Measurements from ENCODE around the gene CTNNBL1.
A peak's percentile ranks its signal among the peaks of the same experiment; 100 is the strongest.
"Not testable (repeated sequence)": the region's sequence is repeated elsewhere in the genome, so short reads cannot be mapped to it uniquely, and the experiment has no call there.

The CTNNBL1 gene, protein sequence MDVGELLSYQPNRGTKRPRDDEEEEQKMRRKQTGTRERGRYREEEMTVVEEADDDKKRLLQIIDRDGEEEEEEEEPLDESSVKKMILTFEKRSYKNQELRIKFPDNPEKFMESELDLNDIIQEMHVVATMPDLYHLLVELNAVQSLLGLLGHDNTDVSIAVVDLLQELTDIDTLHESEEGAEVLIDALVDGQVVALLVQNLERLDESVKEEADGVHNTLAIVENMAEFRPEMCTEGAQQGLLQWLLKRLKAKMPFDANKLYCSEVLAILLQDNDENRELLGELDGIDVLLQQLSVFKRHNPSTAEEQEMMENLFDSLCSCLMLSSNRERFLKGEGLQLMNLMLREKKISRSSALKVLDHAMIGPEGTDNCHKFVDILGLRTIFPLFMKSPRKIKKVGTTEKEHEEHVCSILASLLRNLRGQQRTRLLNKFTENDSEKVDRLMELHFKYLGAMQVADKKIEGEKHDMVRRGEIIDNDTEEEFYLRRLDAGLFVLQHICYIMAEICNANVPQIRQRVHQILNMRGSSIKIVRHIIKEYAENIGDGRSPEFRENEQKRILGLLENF

DNA sequence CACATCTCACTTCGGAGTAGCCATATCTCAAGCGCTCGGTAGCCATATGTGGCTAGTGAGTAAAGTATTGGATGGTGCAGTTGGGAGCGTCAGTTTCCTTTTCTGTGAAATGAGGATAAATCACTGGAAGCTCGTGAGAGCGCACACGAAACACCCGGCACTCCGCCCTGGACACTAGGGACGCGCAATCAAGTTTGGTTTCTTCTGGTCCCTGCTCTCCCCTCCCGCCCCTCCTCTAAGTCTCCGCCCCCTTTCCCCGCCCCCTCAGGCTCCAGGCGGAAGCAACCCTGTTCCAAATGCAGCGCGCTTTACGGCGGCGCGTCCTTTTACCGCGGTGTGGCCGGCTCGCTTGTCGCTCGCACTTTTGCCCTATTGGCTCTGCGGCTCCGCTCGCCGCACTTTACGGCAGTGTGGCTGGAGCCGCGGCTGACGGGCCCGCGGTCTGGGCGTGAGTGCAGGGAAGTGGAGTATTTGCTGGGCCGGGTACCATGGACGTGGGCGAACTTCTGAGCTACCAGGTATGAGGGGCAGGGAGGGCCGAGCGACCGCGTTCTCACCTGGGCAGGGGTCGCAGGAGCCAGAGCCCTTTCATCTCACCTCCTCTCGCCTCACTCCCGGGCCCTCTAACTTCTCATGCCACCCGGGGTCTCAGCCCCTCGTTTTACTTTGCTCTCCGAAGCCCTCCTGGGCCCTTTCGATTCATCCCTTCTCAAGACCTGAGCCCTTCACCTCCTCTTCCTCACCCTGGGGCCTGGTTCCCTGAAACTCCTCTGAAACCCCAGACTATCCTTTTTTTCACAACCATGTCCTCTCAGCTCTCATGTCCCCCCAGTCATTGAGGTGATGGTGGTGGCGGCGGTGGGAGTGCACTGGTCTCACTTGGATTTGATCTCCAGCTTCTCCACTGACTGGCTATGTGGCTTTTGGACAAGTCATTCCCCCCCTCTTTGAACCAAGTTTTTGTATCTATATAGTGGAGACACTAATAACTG, at the start of gene CTNNBL1:
CTNNBL1 (plus strand) TSS at position 396 of the 992 bp plus-strand sequence; CDS start at position 489, 93 bp downstream.
- DNase-seq: peak; percentile 98

DNA sequence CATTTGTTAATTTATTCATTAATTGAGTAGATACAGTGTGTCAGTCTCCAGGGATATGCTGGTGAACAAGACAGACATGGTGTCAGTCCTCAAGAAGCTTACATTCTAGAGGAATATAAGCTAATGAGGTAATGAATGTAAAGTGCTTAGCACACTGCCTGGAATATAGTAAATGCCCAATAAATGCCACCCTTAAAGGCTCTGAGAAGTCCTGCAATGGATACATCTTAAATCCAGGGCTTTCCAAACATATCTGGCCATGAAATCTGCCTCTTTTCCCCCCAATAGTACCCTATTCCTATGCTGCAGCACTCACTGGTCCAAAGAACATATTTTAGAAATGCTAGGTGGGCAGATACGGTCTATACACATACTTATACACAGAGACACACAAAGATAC, 49.2 kb upstream of the CTNNBL1 start:
- no peak for DNase-seq

DNA sequence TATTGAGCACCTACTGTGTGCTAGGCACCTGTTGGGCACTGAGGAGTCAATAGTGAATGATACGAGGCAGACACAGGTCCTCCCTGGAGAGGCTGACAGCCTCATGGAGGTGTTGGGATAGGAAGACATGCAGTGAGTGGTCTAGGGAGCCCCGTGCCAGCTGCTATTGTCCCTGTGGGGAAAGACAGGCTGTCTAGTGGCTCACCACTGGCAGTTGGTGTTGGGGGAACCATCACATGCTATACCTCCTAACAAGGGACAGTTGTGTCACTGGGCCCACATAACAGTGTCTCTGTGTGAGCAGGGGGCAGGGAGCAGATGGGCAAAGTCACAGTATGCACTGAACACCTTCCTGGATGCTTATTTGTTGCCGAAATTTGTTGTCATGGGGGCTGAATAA, 45.9 kb upstream of the CTNNBL1 start:
- DNase-seq: no peak

DNA sequence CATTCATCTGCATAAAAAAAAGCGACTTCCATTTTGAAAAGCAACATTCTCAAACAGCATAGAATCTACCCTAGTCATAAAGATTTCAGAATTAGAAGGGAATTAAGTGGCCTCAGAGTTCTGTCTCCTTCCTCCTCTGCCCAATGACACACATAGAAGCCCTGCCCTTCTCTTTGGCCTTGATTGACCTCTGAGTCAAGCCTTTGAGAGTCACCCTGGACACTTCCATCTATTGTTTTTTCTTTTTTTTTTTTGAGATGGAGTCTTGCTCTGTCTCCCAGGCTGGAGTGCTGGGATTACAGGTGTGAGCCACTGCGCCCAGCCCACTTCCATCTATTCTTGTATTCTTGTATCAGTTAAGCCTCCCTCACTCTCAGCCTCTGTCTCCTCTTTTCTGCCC, 44.8 kb upstream of the CTNNBL1 start:
- DNase-seq: no peak

DNA sequence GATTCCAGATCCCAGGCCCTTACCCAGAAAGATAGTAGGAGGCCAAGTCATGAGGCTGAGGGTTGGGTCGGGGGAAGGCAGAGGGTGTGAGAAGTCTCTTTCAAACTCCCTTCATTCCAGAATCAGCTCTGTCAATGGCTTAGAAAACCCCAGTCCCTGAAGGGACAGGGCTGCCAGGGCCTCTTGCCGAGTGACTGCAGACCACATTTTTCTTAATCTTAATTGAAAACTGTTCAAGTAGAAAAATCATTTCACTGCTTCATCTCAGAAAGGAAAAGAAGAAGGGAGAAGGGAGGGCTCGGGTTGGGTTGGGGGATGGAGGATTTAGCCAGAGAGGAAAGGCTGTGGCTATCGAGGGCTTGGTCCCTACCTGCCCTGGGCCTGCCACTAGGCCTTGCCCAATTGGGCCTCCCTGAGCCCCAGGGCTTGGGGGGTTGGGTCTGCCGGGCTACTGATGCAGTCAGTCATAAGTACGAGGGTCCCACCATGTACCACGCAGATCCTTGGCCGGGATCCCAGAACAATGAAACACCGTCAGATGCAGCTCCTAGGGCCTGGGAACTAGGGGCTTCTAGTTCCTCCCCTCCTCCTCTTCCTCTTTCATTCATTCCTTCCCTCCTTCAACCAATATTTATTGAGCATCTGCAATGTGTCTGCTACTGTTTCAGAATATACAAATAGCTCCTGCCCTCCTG, 44.0 kb upstream of the CTNNBL1 start:
- DNase-seq: no peak

DNA sequence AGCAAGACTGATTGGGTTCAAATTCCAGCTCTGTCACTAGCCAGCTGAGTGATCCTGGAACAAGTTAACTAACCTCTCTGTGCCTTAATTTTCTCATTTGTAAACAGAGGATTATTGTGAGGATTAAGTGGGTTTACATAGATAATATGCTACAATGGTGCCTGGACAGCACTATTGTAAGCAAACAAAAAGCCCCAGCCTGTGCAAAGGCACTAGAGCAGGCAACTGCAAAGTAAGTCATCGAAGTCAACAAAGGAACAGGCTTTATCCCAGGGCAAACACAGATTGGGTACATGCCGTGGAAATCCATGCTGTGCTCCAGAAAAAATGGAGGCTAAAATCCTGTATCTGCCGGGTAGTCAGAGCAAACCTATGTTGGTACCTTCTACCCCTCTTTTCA, 43.2 kb upstream of the CTNNBL1 start:
- no peak for DNase-seq

DNA sequence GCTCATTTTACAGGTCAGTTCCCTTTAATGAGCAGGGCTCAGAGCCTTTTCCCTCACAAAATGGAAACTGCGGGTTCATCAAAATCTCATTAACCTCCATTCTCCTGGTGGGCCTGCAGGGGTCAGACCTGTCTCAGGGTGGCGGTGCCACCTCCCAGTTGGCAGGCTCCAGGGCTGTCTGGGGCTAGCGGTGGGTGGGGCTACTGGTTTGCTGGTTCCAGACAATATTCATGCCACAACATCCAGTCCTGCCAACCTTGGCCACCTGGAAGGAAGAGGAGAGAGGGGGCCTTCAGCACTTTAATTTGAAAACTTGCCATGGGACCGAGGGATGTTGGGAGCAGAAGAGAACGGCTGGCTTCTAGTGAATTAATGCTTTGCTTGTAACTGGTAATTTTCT, 41.9 kb upstream of the CTNNBL1 start:
- peak; percentile 46 for DNase-seq

DNA sequence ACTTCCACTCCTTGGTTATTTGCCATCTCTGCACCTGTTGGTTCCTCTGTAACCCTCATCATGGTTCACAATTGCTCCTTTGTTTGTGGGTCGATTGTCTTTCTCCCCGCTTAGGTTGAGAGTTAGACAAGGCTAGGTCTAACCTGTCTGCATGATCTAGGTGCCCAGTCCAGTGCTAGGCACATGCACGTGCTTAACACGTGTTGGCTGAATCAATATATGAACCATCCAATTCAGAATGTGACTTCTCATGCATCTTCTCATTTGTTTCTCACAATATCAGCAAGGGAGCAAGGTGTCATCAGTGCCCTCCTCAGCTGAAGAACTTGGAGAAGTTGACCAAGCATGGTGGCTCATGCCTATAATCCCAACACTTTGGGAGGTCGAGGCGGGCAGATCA, 36.9 kb upstream of the CTNNBL1 start:
- DNase-seq: no peak

DNA sequence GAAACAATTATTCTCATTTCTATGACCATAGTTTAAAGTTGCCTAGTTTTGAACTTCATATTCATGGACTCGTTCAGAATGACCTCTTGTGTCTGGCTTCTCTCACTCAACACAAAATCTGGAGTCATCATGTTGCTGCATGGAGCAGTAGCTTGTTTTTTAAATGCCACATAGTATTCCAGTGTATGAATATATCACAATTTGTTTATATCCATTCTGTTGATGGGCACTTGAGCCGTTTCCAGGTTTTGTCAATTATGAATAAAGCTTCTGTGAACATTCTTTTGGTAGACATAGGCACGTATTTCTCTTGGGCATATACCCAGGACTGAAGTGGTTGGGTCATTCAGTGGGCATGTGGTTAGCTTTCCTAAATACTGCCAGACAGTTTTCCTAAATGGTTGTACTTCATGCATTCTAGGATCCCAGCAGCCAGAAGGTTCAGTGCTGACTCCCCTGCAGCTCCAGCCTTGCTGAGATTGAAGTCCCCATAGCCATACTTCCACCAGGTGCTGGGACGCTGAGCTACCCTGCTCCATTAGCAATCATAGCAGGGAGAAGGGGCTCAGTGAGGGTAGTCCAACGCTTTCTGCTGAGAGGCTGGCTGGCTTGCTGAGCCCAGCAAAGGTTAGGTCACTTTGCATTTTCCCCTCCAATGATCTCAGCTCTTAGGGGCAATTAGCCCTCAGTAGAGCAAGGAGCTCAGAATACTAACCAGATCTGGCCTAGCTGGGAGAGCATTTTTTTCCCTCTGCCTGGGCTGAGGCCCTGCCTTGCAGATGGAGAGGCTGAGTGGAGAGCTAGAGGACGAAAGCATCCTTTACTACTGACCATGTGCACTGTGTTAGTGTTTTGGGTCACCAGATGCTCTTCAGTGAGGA, 35.7 kb upstream of the CTNNBL1 start:
- DNase-seq: no peak

DNA sequence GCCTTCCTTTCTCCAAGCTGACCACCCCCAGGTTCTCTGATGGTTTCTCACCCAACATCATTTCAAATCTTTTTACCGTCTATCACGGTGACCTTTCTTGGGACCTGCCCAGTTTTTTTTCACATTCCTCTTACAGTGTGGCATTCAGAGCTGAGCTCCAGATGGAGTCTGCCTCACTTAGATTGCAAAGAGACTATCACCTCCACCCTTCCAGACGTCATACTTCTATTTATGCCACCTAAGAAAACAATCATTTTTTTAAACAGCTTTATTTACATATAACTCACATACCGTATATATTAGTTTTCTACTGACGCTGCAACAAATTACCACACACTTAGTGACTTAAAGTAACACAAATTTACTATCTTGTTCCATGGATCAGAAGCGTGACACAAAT, 32.3 kb upstream of the CTNNBL1 start:
- no peak for DNase-seq

DNA sequence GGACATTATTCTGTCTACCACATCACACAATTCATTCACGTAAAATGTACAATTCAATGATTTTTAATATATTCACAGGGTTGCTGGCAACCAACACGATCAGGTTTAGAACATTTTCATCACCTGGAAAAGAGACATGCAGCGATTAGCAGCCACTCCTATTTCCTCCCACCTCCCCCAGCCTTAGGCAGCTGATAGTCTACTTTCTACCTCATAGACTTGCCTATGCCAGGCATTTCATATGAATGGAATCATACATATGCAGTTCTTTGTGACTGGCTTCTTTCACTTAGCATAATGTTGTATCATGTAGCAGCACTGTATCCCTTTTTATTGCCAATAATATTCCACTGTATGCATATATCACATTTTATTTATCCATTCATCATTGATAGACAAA, 31.5 kb upstream of the CTNNBL1 start:
- DNase-seq: no peak

DNA sequence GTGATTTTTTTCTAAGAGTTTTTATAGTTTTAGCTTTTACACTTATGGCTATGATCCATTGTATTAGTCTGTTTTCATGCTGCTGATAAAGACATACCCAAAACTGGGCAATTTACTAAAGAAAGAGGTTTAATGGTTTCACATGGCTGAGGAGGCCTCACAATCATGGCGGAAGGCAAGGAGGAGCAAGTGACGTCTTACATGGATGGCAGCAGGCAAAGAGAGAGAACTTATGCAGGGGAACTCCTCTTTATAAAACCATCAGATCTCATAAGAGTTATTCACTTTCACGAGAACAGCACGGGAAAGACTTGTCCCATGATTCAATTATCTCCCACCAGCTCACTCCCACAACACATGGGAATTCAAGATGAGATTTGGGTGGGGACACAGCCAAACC, 29.2 kb upstream of the CTNNBL1 start:
- DNase-seq: not testable (repeated sequence)

DNA sequence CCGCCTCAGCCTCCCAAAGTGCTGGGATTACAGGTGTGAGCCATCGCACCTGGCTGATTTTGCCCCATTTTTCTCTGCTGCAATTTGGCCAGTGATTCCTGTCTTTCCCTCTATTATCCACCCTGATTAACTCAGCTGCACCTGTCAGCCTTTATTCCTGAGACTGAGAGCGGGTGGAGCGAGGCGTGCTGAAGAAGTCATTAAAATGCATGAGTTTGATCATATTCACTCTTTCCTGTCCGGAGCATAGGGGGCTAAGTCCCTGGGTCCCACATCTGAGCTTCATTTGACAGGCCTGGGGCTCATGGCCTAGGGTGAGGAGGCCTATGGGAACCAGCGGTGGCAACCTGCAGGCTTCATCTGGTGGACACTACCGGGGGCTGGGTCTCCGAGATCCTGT, 25.7 kb upstream of the CTNNBL1 start:
- DNase-seq: no peak

DNA sequence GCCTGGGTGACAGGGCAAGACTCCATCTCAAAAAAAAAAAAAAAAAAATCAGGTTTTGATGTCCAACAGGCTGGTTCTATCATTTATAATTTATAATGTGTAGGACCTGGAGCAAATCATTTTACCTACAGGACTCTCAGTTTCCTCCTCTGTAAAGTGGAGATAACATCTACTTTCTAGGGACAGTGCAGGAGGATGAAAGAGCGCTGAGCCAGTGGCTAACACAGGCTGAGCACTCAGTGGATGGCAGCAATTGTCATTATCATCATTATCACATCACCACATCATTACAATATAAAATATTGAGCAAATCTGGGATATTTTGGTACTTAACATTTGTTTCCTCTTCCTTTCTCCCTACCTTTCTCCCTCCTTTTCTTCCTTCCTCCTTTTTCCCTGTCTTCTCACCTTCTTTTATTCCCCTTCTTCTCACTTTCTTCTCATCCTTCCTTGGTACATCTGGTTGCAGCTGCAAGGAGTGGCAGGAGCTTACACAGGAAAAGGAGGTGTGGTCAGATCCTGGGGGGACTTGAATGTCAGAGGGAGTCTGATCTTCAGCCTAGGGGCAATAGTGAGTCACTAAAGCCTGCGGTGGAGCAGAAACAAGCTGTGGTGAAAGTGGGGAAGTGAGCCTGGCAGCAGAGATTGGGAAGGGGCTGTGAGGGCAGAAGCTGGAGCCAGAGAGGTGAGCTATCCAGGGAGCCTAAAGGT, 24.6 kb upstream of the CTNNBL1 start:
- DNase-seq: peak; percentile 13

DNA sequence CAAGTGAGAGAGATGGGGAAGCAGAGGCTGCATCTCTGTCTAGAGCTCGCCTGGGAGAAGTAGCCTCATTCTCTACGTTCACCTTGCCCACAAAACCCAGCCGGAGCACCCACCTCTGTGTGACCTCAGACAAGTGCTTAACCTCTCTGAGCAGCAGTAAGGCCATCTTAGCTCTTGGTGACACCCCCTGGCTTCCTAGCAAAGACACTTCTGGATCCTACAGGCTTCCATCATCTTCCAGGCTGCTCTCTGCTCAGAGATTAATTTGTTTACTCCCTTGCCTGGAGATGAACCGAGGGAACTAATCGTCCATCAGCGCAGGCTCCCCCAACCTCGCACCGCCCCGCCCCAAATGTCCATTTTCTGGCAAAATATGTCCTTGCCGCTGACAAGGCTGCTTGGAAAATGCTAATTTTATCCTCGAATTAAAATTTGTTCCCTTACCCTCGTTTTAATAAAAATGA, 24.0 kb upstream of the CTNNBL1 start:
- DNase-seq: no peak

DNA sequence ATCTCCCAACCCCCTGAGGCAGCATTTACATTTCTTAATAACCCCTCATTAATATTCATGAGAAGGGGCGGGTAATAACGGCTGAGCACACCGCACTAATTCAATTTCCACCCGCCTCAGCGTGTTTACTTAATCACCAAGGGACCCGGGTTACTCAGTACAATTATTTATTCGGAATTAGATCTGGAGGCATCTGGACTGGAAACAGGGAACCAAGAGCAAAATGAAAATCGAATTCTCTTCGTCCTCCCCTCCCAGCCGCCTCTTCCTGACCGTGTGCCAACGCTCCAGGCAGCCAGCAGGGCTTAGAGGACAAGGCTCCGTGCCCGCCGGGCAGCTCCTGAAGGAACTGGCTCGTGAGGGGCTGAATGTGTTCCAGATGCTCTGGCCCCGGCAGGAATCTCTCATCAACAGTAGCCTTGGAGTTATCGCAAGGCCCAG, 23.5 kb upstream of the CTNNBL1 start:
- no peak for DNase-seq

DNA sequence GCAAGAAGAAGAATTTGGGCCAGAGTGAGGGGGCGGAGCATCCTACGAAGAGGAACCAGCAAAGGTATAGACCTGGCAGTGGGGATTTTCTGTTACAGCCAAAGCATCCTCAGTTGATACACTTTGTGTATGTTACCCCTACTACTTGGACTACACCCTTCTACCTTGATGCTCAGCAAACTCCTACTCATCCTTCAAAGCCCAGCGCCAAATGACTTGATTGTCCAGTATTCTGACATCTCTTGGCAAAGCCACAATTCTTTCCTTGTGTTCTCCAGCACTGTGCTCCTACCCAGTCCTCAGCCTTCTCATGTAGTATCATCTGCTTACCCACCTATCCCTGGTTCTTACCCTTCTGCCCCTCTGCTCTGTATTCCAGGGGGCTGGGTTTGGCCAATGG, 21.7 kb upstream of the CTNNBL1 start:
- no peak for DNase-seq

DNA sequence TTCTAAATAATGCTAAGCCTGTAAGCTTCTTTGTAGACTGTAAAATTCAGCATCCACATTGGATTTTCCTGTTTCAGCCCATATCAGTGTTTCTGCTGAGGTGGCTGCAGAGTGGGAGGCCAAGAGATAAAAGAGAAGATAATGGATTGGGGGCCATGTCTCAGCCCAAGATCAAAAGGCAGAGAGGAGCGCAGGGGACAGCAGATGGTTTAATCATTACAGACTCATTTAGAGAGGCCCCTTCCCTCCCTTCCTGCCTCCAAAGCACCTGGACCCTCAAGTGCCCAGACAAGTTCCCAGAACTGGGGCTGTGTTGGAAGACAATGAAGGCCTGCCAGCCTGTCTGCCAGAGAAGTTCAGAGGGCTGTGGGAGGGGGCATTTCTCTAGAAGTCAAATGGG, 20.4 kb upstream of the CTNNBL1 start:
- DNase-seq: no peak

DNA sequence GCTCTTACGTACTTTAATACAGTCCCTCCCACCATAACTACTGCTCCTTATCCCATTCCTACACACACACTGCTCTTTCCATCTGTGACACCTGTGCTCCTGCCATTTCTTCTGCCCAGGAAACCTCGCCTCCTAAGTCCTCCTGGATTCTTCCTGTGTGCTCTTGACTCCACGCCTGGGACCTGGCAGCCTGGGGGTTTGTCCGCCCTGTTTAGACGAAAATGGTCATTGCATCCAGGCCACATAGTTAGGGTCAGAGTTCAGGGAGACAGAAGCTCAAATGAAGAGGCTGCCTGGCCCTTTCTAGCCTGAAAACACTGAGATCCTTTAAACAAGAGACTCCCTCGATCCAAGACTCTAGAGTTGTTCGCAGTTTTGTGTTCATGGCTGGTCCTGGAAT, 17.4 kb upstream of the CTNNBL1 start:
- DNase-seq: no peak

DNA sequence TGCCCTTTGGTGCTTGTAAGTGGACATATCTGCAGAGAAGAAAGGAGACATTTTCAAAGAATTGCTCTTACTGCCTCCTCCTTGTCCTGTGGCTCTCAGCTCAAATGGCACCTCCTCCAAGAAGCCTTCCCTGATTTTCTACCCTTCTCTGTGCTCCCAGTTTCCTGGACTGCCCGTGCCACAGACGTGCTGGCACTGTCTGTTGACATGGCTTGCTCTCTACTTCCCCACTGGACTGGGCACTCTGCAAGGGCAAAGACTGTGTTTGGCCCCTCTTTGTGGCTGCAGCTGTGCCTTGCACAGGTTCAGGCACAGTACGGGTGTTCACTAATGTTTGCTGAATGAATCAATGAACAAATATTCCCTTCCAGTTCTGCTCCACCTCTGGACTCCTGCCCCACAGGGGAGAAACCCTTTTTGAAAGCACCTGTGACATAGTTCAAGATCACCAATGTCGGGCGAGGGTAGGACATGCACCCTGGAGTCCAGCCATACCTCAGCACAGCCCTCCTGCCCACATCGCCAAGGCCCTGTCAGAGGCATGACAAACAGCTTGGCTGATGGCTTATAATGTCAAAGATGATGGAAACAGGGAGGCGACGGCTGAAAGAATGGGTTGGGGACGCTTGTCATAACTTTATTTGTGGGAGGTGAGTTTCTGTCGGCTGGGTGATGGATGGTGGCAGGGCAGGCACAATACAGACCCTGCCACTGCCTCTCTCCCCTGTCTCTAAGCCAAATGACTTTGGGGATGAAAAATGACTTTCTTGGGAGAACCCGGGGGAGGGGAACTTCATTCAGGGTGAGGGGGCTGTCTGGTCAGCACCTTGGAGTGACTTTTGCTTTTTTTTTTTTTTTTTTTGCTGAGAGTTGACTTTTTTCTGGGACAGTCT, 15.6 kb upstream of the CTNNBL1 start:
- DNase-seq: no peak
